Stimulated activated CD4-positive, alpha-beta T cell treated with anti-CD3 and anti-CD28 coated beads, Interleukin-15, amount 100 ng/mL, for 24 hours (primary cell): ENCODE results near the gene ANGEL1.

Experiments used
- DNase-seq: peaks from one replicate; pipeline ENCODE4 v3.0.0-alpha.2; 2020

Gene ANGEL1

GRCh38 chr14:76778546-76779215 lies 34.0 kb downstream of the ANGEL1 start:
- DNase-seq, result no peak

GRCh38 chr14:76777721-76778120 lies 35.0 kb downstream of the ANGEL1 start:
- DNase-seq, result no peak

DNA sequence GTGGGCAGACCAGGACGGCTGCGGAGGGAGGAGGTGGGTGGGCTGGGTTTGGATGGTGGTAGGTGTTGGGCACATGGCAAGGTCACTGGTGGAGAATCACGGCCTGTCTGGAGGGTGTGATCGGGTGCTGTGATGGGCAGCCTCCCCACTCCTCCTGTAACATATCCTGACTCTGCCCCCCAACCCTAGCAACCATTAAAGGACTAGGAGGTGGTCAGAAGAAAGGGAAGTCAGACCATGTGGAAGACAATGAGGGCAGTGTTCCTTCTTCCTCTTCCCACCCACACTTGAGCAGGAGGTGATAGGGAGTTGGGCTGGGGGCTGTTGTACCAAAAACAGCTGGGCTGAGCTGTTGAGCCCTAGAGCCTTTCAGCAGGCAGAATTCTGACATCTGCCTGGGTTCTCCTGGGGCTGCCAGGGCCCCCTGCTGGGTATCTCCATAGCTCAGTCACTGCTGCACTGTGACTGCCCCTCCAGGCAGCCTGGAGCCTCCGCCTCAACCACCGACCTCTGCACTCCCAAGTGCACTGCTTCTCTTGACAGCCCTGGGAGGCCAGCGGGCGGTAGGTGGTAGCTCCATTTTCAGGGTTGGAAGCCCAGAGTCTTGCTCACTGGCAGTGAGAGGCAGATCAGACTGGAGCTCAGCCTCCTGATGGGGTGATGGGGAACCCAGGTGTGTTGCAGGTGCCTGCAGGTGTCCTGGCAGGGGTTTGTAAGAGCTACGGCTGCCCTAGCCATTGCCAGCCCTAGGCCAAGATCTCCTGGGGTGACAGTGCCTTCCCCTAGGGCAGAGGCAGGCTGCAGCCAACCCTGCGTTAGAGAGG lies 36.0 kb downstream of the ANGEL1 start:
- no peak for DNase-seq

DNA sequence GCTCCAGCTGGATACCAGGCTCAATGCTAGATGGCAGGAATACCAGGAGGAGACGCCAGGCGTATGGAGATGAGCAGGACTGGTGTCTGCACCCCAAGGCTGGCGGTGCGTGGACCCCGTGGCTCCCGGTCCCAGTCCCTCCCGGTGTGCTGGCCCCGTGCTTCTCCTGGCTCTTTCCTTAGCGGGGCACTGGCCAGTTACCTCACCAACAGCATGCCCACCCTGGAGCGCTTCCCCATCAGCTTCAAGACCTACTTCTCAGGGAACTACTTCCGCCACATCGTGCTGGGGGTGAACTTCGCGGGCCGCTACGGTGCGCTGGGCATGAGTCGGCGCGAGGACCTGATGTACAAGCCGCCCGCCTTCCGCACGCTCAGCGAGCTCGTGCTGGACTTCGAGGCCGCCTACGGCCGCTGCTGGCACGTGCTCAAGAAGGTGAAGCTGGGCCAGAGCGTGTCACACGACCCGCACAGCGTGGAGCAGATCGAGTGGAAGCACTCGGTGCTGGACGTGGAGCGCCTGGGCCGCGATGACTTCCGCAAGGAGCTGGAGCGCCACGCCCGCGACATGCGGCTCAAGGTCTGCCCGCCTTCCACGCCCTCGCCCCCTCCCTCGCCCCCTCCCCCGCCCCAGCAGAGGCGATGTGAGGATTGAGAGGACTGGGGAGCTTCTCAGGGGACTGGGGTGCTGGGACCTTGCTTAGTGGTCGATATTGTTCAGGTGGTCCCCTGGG lies 36.8 kb downstream of the ANGEL1 start:
- DNase-seq, result no peak

DNA sequence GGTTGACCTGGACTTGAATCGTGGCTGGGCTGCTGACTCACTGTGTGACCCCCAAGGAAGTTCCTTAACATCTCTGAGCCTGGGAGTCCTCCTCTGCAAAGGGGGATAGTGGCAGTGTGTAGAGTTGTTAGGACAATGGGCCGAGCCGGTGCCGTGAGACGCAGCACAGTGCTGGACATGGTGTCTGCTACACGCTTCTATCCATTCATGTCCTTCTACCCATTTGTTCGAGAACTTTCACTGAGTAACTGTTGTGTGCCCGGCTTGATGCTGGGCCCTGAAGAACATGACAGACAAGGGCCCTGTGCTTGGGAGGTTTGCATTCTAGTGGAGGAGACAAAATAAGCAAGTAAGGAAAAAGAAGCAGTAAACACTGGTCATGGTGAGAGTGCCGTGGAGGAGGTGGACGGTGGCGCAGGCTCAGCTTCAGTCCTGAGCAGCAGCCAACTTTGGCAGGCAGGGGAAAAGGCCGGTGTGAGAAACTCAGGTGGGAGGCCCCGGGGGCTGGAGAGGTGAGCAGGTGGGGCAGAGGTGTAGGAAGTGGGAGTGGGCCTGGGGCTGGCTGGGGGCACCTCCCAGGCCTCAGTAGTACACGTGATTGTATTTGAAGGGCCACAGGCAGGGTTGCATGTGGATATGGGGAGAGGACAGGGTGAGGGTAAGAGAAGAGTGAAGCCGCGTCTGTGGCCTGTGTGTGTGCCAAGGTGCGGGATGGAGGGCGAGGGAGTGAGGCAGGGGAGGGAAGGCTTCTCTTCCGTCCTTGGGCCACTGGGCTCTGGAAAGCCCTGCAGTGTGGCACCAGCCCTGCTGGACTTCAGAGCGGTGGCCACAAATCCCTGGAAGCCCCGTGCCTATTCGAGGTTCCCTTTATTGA lies 37.6 kb downstream of the ANGEL1 start:
- DNase-seq, result no peak

DNA sequence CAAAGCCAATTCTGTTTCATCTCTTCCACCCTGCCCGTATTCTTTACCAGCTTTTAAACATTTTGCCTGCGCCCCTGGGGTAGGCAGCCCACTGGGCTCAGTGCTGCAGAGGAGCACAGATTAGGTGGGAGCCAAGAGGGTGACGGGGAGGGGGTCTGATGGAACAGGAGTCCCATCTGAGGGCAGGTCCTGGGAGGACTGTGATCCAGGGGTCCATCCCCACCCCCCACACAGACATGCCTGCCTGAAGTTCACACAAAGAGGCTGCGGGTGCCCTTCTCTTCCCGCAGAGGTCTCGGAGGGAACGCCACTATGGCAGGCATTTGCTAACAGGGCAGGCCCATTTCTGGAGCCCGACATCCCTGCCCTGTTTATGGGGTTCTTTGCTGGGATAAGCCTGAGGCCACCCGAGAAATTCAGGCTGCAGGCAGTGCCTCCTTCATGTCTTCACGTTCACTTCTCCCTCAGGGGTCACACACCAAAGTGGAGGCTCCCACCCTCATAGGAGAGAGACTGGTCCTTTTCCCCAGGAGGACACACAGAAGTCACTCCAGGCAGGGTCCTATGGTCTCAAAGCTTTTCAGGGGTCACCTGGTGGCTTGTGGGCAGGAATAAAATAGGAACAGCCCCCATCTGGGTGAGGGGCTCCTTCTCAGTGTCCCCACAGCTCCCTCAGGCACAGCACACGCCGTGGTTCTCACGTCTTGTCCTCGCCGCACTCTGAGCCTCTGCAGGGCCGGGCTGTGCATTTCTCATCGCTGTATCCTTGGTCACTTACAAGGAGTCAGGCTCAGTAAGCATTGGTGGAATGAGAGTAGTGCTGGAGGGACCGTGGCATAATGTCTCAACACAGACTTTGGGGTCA lies 38.5 kb downstream of the ANGEL1 start:
- DNase-seq, result no peak

GRCh38 chr14:76773188-76773885 lies 39.3 kb downstream of the ANGEL1 start:
- DNase-seq, result peak; percentile 41

DNA sequence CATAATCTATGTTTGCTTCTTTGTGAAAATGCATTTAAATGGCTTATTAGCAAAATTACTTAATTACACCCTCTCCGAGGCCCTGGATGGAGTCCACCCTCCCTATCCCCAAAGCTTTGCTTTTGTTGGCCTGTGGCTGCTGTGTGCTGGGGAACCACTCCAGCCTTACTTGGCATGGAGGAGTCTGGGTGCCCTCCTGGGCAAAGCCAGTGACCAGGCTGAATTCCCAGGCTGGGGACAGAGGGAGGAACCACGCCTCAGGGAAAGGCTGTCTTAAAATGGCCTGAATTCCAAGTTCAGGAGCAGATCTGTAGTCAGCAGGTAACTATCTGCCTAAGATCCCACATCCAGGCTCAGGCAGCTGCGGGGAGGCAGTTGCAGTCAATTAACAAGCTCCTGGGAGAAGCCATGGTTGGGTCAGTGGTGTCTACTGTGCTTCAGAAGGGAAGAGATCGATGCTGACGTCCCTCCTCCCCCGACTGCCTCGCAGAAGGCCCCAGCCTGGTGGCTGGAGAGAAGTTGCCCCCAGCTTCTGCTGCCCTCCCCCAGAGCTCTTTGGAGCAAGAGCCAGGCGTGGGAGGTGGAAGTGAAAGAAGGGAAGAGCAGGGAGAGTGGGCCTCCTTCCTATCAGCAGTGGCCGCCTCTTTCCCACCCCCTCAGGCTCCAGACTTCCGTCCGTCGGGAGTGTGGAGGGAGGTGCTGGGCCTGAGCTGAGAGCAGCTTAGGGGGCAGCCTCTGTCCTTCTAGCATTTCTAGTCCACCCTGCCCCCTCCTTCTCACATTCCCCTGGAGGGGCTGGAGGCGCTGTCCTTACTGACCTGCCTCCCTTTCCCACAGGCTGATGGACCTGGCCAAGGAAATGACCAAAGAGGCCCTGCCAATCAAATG lies 40.1 kb downstream of the ANGEL1 start:
- no peak for DNase-seq

DNA sequence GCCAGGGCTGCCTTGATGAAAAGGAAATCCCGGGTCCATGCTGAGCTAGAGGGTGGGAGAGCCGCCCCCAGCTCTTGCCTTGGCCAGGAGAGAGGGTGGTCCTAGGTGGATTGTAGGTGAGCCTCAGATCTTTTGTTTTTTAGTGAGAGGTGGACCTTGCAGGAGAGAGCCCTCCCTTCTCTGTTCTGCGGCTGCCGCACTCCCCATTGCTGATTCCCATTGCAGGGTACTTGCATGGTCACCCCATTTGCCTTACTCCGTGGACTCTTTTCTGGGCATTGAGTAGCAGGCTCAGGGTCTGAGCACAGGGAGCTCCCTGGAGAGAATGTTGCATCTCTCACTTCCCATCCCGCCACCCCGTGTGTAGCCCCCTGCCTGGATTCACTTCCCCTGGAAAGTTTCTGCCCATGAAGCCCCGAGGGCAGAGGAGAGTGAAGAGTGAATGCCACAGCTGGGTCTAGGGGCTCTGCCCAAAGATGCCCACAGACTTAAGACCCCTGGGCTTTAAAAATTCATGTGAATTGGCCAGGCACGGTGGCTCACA lies 41.2 kb downstream of the ANGEL1 start:
- DNase-seq, result no peak

DNA sequence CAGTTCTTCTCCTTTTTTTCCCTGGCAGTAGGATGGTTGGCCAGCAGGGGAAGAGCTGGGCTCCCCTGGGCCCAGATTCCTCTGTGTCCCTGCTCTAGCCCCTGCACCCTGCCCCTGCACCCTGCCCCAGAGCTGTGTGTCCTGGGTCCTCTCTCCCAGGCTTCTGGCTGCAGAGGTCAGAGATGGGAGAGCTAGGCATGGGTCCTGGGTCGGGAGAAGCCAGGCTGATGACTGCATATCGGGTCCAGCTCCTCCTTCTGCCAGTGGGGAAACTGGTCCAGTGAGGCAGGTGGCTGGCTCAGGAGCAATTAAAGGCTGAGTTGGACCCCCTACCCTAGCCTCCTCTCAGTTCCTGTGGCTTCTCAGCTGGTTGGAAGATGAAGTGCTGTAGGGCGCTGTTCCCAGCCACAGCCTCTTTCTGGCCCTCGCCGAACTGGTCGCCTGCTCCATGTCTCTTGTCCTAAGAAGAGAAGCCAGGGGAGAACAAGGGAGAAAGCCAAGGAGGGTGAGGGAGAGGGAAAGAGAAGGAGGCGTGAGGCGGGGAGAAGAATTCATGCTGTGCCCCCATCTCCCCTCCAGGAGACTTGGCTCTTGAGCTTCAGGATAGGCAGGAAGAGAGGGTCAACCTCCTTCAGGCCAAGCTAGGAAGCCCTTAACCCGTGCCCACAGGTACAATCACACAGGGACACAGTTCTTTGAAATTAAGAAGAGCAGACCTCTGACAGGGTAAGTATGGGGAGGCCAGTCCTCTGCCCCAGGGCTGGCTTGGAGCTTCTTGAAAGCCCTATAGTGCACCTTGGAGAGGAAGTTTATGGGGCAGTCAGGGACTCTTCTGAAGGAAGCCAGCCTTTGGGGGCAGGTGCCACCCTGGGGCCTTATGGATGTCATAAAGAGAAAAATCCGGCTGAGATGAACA lies 41.9 kb downstream of the ANGEL1 start:
- DNase-seq, result no peak

GRCh38 chr14:76769636-76770292 lies 42.9 kb downstream of the ANGEL1 start:
- DNase-seq, result no peak

DNA sequence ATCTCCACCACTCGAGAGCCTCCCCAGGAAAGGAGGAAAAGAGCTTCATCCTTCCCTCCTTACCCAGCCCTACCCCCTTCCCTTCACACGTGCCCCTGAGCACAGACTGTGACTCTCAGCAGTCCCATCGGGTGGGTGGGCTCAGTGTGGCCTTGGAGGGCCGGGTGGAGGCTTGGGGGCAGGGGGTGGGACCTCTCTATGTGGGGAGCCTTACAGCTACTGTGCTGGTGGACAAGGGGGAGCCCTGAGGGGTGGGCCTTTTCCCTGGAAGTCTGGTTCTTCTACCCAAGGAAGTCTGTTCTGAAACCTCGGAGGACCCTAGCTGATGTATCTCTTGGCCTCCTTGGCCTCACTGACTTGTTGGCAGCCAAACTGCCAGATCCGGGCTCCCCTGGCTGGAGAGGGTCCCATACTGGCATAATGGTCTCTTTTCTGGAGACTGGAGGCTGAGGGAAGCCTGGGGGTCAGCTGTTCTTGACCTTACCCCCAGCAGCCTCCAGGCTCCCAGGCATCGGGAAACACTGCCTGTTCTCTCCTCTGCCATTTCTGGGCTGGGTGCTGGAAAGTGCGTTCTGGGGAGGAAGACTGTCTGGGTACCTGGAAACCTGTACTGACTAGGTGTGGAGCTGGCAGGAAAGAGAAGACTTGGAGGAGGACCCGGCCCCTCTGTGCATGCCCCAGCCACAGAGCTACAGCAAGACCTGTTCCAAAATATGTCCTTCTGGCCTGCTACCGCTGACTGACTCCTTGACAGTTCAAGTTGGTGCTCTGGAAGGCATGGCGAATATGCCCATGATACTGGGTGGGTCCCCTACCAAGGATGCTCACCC lies 43.8 kb downstream of the ANGEL1 start:
- no peak for DNase-seq

- DNase-seq, result peak; percentile 75
Observed at GRCh38 chr14:76767681-76768656, 44.7 kb downstream of the ANGEL1 start.

DNA sequence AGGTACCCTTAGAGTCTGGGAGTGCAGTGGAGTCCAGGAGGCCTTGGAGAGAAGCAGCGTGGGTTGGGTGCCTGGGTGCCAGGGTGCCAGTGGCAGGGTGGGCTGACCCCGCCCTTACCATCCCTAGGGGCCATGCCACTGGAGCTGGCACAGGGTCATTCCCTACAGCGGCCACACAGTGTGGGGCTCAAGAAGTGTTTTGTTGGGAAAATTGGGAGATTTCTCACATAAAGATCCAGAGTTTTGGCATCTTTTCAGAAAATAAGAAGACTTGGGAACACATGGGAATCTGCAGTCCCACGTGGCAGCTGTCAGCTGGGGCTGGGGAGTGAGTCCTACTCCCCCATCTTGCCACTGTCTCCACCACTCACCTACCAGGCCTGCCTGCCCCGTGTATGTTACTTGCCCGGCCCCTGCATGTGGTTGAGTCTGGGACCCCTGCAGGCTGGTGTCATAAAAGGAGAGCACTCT lies 47.2 kb downstream of the ANGEL1 start:
- DNase-seq, result no peak
